ENCODE data around the gene KRT80.
A peak's percentile ranks its signal among the peaks of the same experiment; 100 is the strongest.

The KRT80 gene

GRCh38 chr12:52156757-52157565, 34.9 kb downstream of the KRT80 start:
- Histone ChIP-seq H3K27ac (no peak overlapping the region), H3K4me1 (ENCODE audit: control insufficient read depth in 1 of 2, insufficient read depth in 1 of 2, low read depth in 1 of 2, low read length in 1 of 2) (peaks cover 0 to 5% of the 10 kb centered on the region in 2 experiments), H3K27me3 (peaks cover 22% of the 10 kb centered on the region), H3K9me3 (no peaks in the 10 kb centered on the region), H3K36me3 (no peaks in the 10 kb centered on the region), H3K4me3 (ENCODE audit: low read depth in 1 of 2, low read length in 1 of 2) (no peak overlapping the region)
- peak; percentile 82 for TF ChIP-seq CTCF (IDR thresholded peaks at IDR 0.05)

- H3K27ac ChIP-seq = no peak overlapping the region
- no peaks in the 10 kb centered on the region for H3K9me3 ChIP-seq
- H3K27me3 ChIP-seq = peaks cover 29% of the 10 kb centered on the region
- H3K4me3 ChIP-seq (ENCODE audit: low read depth in 1 of 2, low read length in 1 of 2) = no peak overlapping the region
- peaks cover 0 to 5% of the 10 kb centered on the region in 2 experiments for H3K4me1 ChIP-seq (ENCODE audit: control insufficient read depth in 1 of 2, insufficient read depth in 1 of 2, low read depth in 1 of 2, low read length in 1 of 2)
- H3K36me3 ChIP-seq = no peaks in the 10 kb centered on the region
- TF ChIP-seq CTCF (IDR thresholded peaks at IDR 0.05) = no peak
Observed at GRCh38 chr12:52156311-52156710, 35.5 kb downstream of the KRT80 start.

GRCh38 chr12:52155048-52155868, 36.6 kb downstream of the KRT80 start:
- H3K9me3 ChIP-seq = no peaks in the 10 kb centered on the region
- H3K36me3 ChIP-seq = no peaks in the 10 kb centered on the region
- H3K27me3 ChIP-seq = peaks cover 38% of the 10 kb centered on the region
- TF ChIP-seq CTCF (IDR thresholded peaks at IDR 0.05) = no peak
- H3K4me1 ChIP-seq (ENCODE audit: control insufficient read depth in 1 of 2, insufficient read depth in 1 of 2, low read depth in 1 of 2, low read length in 1 of 2) = peaks cover 0 to 5% of the 10 kb centered on the region in 2 experiments
- no peak overlapping the region for H3K4me3 ChIP-seq (ENCODE audit: low read depth in 1 of 2, low read length in 1 of 2)
- H3K27ac ChIP-seq = no peak overlapping the region

- Histone ChIP-seq H3K36me3 (no peaks in the 10 kb centered on the region), H3K4me1 (ENCODE audit: control insufficient read depth in 1 of 2, insufficient read depth in 1 of 2, low read depth in 1 of 2, low read length in 1 of 2) (peaks cover 0 to 5% of the 10 kb centered on the region in 2 experiments), H3K27me3 (peaks cover 42% of the 10 kb centered on the region), H3K27ac (no peak overlapping the region), H3K4me3 (ENCODE audit: low read depth in 1 of 2, low read length in 1 of 2) (no peak overlapping the region), H3K9me3 (no peaks in the 10 kb centered on the region)
- TF ChIP-seq CTCF (IDR thresholded peaks at IDR 0.05) = no peak
Observed at GRCh38 chr12:52152905-52153317, 38.9 kb downstream of the KRT80 start.

GRCh38 chr12:52151837-52152783, 39.7 kb downstream of the KRT80 start:
- Histone ChIP-seq H3K4me1 (ENCODE audit: control insufficient read depth in 1 of 2, insufficient read depth in 1 of 2, low read depth in 1 of 2, low read length in 1 of 2) (peaks cover 0 to 5% of the 10 kb centered on the region in 2 experiments), H3K36me3 (no peaks in the 10 kb centered on the region), H3K9me3 (no peaks in the 10 kb centered on the region), H3K27ac (no peak overlapping the region), H3K27me3 (peaks cover 42% of the 10 kb centered on the region), H3K4me3 (ENCODE audit: low read depth in 1 of 2, low read length in 1 of 2) (peak overlapping the region in 1 of 2 experiments; percentile 1)
- peak; percentile 71 for TF ChIP-seq CTCF (IDR thresholded peaks at IDR 0.05)

Data from neutrophil (primary cell).